H1 (cell line): Measurements from ENCODE around the gene RHBDD1. TPM values are rescaled to one million over a fixed set of nuclear protein-coding genes. Genes with fewer than 3 reads are reported as not detected.

ENCODE experiments used
- CTCF ChIA-PET: fragments of 300-600 bp; sonication (Branson Sonifier 250); formaldehyde crosslinking; loops from one replicate; lab custom pipeline; 2021; ENCODE audit not compliant: partially characterized antibody; lab: Charles Lee
- POLR2A ChIA-PET: fragments of 300-600 bp; sonication (Branson Sonifier 250); formaldehyde crosslinking; loops from one replicate; lab custom pipeline; 2021; ENCODE audit warnings: inconsistent platforms; ENCODE audit not compliant: partially characterized antibody; lab: Charles Lee
- DNase-seq, 2 experiments: peaks; one replicate each; pipeline versions ENCODE4 v3.0.0 to v3.0.0-alpha.2; 2010 to 2022; ENCODE audit warnings: low spot score in 2 of 2, low read depth in 1 of 2, mixed read lengths in 1 of 2
- FAIRE-seq: peaks from 2 replicates; lab custom pipeline; 2011; peaks lifted over from hg19 to GRCh38; lab: Jason Lieb, UNC
- H2AFZ ChIP-seq: 2 replicates; pipeline ENCODE4 v1.8.1; 2012; ENCODE audit warnings: low read length, inconsistent platforms
- H2AK5ac ChIP-seq: 2 replicates; pipeline ENCODE4 v1.6.1; 2013; ENCODE audit warnings: low read depth, low read length
- H2BK120ac ChIP-seq: replicated peaks from 2 replicates; pipeline ENCODE3; 2013; ENCODE audit warnings: low read depth, low read length, inconsistent platforms
- H2BK12ac ChIP-seq: 2 replicates; pipeline ENCODE4 v1.6.1; 2013; ENCODE audit warnings: low read depth, low read length
- H2BK15ac ChIP-seq: 2 replicates; pipeline ENCODE4 v1.6.1; 2013; ENCODE audit warnings: low read length
- H2BK20ac ChIP-seq: 2 replicates; pipeline ENCODE4 v1.6.1; 2013; ENCODE audit warnings: low read length
- H2BK5ac ChIP-seq: 2 replicates; pipeline ENCODE4 v1.6.1; 2013; ENCODE audit warnings: low read depth, low read length
- H3K14ac ChIP-seq: 2 replicates; pipeline ENCODE4 v1.6.1; 2013; ENCODE audit warnings: inconsistent platforms; ENCODE audit not compliant: insufficient read length
- H3K18ac ChIP-seq: 2 replicates; pipeline ENCODE4 v1.6.1; 2013; ENCODE audit warnings: low read length; ENCODE audit errors: extremely low read depth
- H3K23ac ChIP-seq: 2 replicates; pipeline ENCODE4 v1.6.1; 2013; ENCODE audit warnings: inconsistent platforms; ENCODE audit not compliant: insufficient read length
- H3K23me2 ChIP-seq: 2 replicates; pipeline ENCODE4 v1.6.1; 2013; ENCODE audit warnings: low read depth, low read length
- H3K27ac ChIP-seq: 2 replicates; pipeline ENCODE4 v1.6.1; 2011; ENCODE audit warnings: low read depth, low read length, inconsistent platforms
- H3K27me3 ChIP-seq, 4 experiments: replicated peaks in 1 of 4; 1 replicate in 1 of 4; 2 replicates in 3 of 4; pipeline versions ENCODE4 v1.6.1 to v1.8.1; 2011 to 2013; ENCODE audit warnings: low read length in 3 of 4, mild to moderate bottlenecking in 3 of 4, inconsistent platforms in 2 of 4, mixed read lengths in 2 of 4, moderate library complexity in 1 of 4; ENCODE audit not compliant: control insufficient read depth in 3 of 4, insufficient read depth in 3 of 4; ENCODE audit errors: extremely low read depth in 1 of 4
- H3K36me3 ChIP-seq, 4 experiments: 2 replicates each; pipeline versions ENCODE4 v1.6.1 to v1.8.1; 2011 to 2013; ENCODE audit warnings: mild to moderate bottlenecking in 4 of 4, low read length in 3 of 4, moderate library complexity in 2 of 4, control low read depth in 1 of 4, inconsistent platforms in 1 of 4; ENCODE audit not compliant: insufficient read depth in 4 of 4, control insufficient read depth in 2 of 4
- H3K4ac ChIP-seq: replicated peaks from 2 replicates; pipeline ENCODE3; 2013; ENCODE audit warnings: low read length, low read depth, mixed read lengths, inconsistent platforms; ENCODE audit not compliant: insufficient read length
- H3K4me1 ChIP-seq, 4 experiments: replicated peaks in 1 of 4; 1 replicate in 1 of 4; 2 replicates in 3 of 4; pipeline versions ENCODE4 v1.6.1 to v1.8.1; 2011 to 2013; ENCODE audit warnings: low read length in 3 of 4, inconsistent platforms in 2 of 4, mixed read lengths in 1 of 4; ENCODE audit not compliant: insufficient read depth in 4 of 4, control insufficient read depth in 3 of 4
- H3K4me2 ChIP-seq, 2 experiments: 2 replicates each; pipeline versions ENCODE4 v1.6.1 to v1.8.1; 2011 to 2013; ENCODE audit warnings: low read depth in 2 of 2, low read length in 2 of 2, control low read depth in 1 of 2, inconsistent platforms in 1 of 2, mild to moderate bottlenecking in 1 of 2; ENCODE audit not compliant: insufficient read depth in 1 of 2
- H3K4me3 ChIP-seq, 4 experiments: fragments of 200-600, 300-600 bp in 1 of 4; sonication (generic), shearing (Covaris generic), sonication (Bioruptor Twin) in 1 of 4; 2 replicates each; pipeline versions ENCODE4 v1.5.1 to v1.8.1; 2011 to 2016; ENCODE audit warnings: low read length in 4 of 4, low read depth in 3 of 4, control low read depth in 2 of 4, inconsistent platforms in 2 of 4, mild to moderate bottlenecking in 2 of 4, mixed read lengths in 1 of 4, moderate library complexity in 1 of 4; ENCODE audit not compliant: insufficient read depth in 2 of 4; ENCODE audit errors: extremely low read depth in 1 of 4
- H3K56ac ChIP-seq: replicated peaks from 2 replicates; pipeline ENCODE3; 2013; ENCODE audit warnings: low read depth, mild to moderate bottlenecking, mixed read lengths, low read length, inconsistent platforms; ENCODE audit not compliant: insufficient read length
- H3K79me1 ChIP-seq: 2 replicates; pipeline ENCODE4 v1.6.1; 2013; ENCODE audit warnings: low read depth, low read length, control low read depth
- H3K79me2 ChIP-seq, 2 experiments: 2 replicates each; pipeline versions ENCODE4 v1.6.1 to v1.8.1; 2012 to 2013; ENCODE audit warnings: low read length in 2 of 2, mild to moderate bottlenecking in 2 of 2, inconsistent platforms in 1 of 2; ENCODE audit not compliant: insufficient read depth in 2 of 2, control insufficient read depth in 1 of 2
- H3K9ac ChIP-seq, 4 experiments: replicated peaks in 1 of 4; 1 replicate in 1 of 4; 2 replicates in 3 of 4; pipeline versions ENCODE4 v1.6.1 to v1.8.1; 2011 to 2013; ENCODE audit warnings: low read depth in 3 of 4, low read length in 3 of 4, control low read depth in 2 of 4, mild to moderate bottlenecking in 2 of 4, moderate library complexity in 2 of 4, inconsistent platforms in 1 of 4; ENCODE audit errors: extremely low read depth in 1 of 4
- H3K9me3 ChIP-seq, 2 experiments: 2 replicates each; pipeline versions ENCODE4 v1.6.1 to v1.8.1; 2012 to 2013; ENCODE audit warnings: mild to moderate bottlenecking in 2 of 2, moderate library complexity in 2 of 2, control low read depth in 1 of 2, inconsistent platforms in 1 of 2, low read depth in 1 of 2, low read length in 1 of 2, mixed read lengths in 1 of 2; ENCODE audit not compliant: insufficient read depth in 2 of 2
- H4K20me1 ChIP-seq, 2 experiments: replicated peaks in 1 of 2; 2 replicates each; pipeline versions ENCODE3 to v1.8.1; 2011 to 2013; ENCODE audit warnings: inconsistent platforms in 2 of 2, low read length in 2 of 2, mild to moderate bottlenecking in 1 of 2; ENCODE audit not compliant: insufficient read depth in 2 of 2, control insufficient read depth in 1 of 2
- H4K5ac ChIP-seq: 2 replicates; pipeline ENCODE4 v1.6.1; 2013; ENCODE audit warnings: low read length, low read depth, mixed read lengths, inconsistent platforms; ENCODE audit not compliant: insufficient read length
- H4K8ac ChIP-seq: 2 replicates; pipeline ENCODE4 v1.8.0; 2013; ENCODE audit warnings: mild to moderate bottlenecking, moderate library complexity, low read length, inconsistent platforms; ENCODE audit not compliant: insufficient read depth; ENCODE audit errors: extremely low read depth
- H4K91ac ChIP-seq: replicated peaks from 2 replicates; pipeline ENCODE3; 2013; ENCODE audit warnings: low read length, mixed read lengths, inconsistent platforms; ENCODE audit not compliant: insufficient read length
- CBX5 ChIP-seq: fragments of 300-800, 300-1000 bp; sonication (generic); IDR thresholded peaks from 2 replicates; pipeline ENCODE4 v1.7.1; 2016; ENCODE audit warnings: antibody characterized with exemption, low read length, low read depth
- EGR1 ChIP-seq: IDR thresholded peaks from 2 replicates; pipeline ENCODE4 v1.6.1; 2011; ENCODE audit warnings: low read depth, low read length, borderline replicate concordance
- EZH2 ChIP-seq: fragments of 200-600 bp; sonication (generic); IDR thresholded peaks from 2 replicates; pipeline ENCODE4 v1.7.1; 2012; ENCODE audit warnings: low read depth, mild to moderate bottlenecking, moderate library complexity, low read length, inconsistent platforms; ENCODE audit not compliant: severe bottlenecking
- HDAC2 ChIP-seq, 2 experiments: fragments of 300-600 bp in 1 of 2; sonication (generic) in 1 of 2; IDR thresholded peaks; 2 replicates each; pipeline ENCODE4 v1.6.1; 2011 to 2012; ENCODE audit warnings: low read depth in 2 of 2, low read length in 2 of 2, mild to moderate bottlenecking in 2 of 2, moderate library complexity in 2 of 2, borderline replicate concordance in 1 of 2, inconsistent platforms in 1 of 2
- JUN ChIP-seq: IDR thresholded peaks from 2 replicates; pipeline ENCODE4 v1.6.1; 2011; ENCODE audit warnings: low read depth, mild to moderate bottlenecking, improper control_type of control experiment, low read length
- RFX5 ChIP-seq: IDR thresholded peaks from 2 replicates; pipeline ENCODE4 v1.6.1; 2011; ENCODE audit warnings: low read depth, low read length, improper control_type of control experiment, borderline replicate concordance
- SIN3A ChIP-seq, 2 experiments: IDR thresholded peaks in 1 of 2; conservative IDR thresholded peaks in 1 of 2; 2 replicates each; pipeline ENCODE4 v1.6.1; 2011 to 2012; ENCODE audit warnings: low read length in 2 of 2, improper control_type of control experiment in 1 of 2, low read depth in 1 of 2, mild to moderate bottlenecking in 1 of 2
- TAF1 ChIP-seq: IDR thresholded peaks from 2 replicates; pipeline ENCODE4 v1.6.1; 2011; ENCODE audit warnings: mild to moderate bottlenecking, low read depth, low read length
- WGBS, 2 experiments: shearing (Covaris generic) in 1 of 2; methylation state at CpG; one replicate each; pipeline versions ENCODE4 v1.1.6 to v1.1.7; 2013 to 2015; ENCODE audit warnings: low lambda C conversion rate in 2 of 2, mixed read lengths in 2 of 2, inconsistent platforms in 1 of 2, low coverage in 1 of 2, missing lambda C conversion rate in 1 of 2; ENCODE audit not compliant: insufficient replicate concordance in 2 of 2, insufficient coverage in 1 of 2, insufficient read length in 1 of 2; ENCODE audit errors: extremely low coverage in 1 of 2, missing lambda C conversion rate in 1 of 2; 5-methylcytosine and 5-hydroxymethylcytosine counted together
- polyA plus RNA-seq, 7 experiments: library from polyadenylated mRNA; depleted of rRNA in 3 of 7; stranded (reverse) in 5 of 7; unstranded in 2 of 7; fragments of >200 nt in 5 of 7; fragments of 200-250 nt in 2 of 7; gene quantifications; 1 replicate in 5 of 7; 2 replicates in 1 of 7; 4 replicates in 1 of 7; pipeline versions ENCODE4 v1.2.1 to v1.2.3, GENCODE V29; 2011 to 2013; ENCODE audit warnings: missing spikeins in 2 of 7, mixed read lengths in 2 of 7
- total RNA-seq: library from RNA; stranded (reverse); fragmentation: NEBNext Ultra II Directional; extraction: Animal tissue kit (Norgen Biotek cat#: 25700); gene quantifications from 2 replicates; pipeline ENCODE4 v1.2.1, GENCODE V29; 2021

Gene RHBDD1
- total and polyA plus RNA-seq, 2 of the 8 experiments (the other 6 are each of a cell fraction or from before 2014, with no cell fraction given), result 10.5 to 23.1 TPM

DNA sequence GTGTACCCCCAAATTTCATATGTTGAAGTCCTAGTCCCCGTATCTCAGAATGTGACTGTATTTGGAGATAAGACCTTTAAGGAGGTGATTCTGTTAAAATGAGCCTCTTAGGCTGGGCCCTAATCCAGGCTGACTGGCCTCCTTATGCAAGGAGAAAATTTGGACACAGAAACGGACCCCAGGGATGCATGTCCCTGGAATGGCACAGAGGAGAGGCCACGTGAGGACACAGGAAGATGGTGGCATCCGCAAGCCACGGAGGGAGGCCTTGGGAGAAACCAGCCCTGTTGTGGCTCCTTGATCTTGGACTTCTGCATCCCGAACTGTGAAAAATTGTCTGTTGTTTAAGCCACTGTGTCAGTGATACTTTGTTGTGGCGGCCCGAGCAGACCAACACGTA, 177.5 kb downstream of the RHBDD1 start:
- Histone ChIP-seq H3K56ac (no peak overlapping the region), H2BK120ac (no peak overlapping the region), H2AFZ (no peak overlapping the region), H4K91ac (no peak overlapping the region), H3K23me2 (no peaks in the 10 kb centered on the region), H3K4me2 (no peak overlapping the region), H3K4ac (no peak overlapping the region), H2BK20ac (no peak overlapping the region), H4K8ac (no peak overlapping the region), H2BK12ac (no peak overlapping the region), H3K9ac (no peak overlapping the region), H4K20me1 (no peaks in the 10 kb centered on the region), H3K14ac (no peak overlapping the region), H3K36me3 (no peaks in the 10 kb centered on the region), H3K23ac (no peak overlapping the region), H3K4me3 (no peak overlapping the region), H3K27ac (no peak overlapping the region), H3K18ac (no peak overlapping the region), H3K9me3 (no peaks in the 10 kb centered on the region), H4K5ac (no peak overlapping the region), H2AK5ac (no peak overlapping the region), H3K4me1 (no peaks in the 10 kb centered on the region), H3K27me3 (no peaks in the 10 kb centered on the region), H3K79me2 (no peaks in the 10 kb centered on the region), H2BK15ac (no peak overlapping the region), H3K79me1 (no peaks in the 10 kb centered on the region), H2BK5ac (no peak overlapping the region)
- ChIA-PET CTCF (interaction anchor here (2.1 kb wide), 1 partner anchor 20 kb away, joined by 4 read pairs; no protein-coding TSS in a partner anchor), POLR2A (no interaction called here)
- WGBS, 2 experiments, result 94% methylated on average over 9 of the region's 9 CpGs; no CpG with 5 or more reads in 1 of the 2 experiments
- DNase-seq (no peak), FAIRE-seq (no peak)
- TF ChIP-seq CBX5, result no peak
- no peak for TF ChIP-seq EZH2
- no peak for TF ChIP-seq RFX5
- no peak for TF ChIP-seq TAF1
- TF ChIP-seq JUN, result no peak
- TF ChIP-seq SIN3A (conservative IDR thresholded peaks at IDR 0.05 in 1 of 2, IDR thresholded peaks at IDR 0.05 in 1 of 2; ENCODE audit: low read depth in 1 of 2, low read length in 2 of 2), result no peak
- TF ChIP-seq HDAC2 (IDR thresholded peaks at IDR 0.05; ENCODE audit: borderline replicate concordance in 1 of 2, low read depth in 2 of 2, low read length in 2 of 2), result no peak
- no peak for TF ChIP-seq EGR1
